ENCODE data around the gene LAMTOR3. TPM values are rescaled to one million over a fixed set of nuclear protein-coding genes. Genes with fewer than 3 reads are reported as not detected.

Gene LAMTOR3
- total RNA-seq, 6 experiments from 2014 or later, result 14.7 to 24.6 (median 18.9) TPM

DNA sequence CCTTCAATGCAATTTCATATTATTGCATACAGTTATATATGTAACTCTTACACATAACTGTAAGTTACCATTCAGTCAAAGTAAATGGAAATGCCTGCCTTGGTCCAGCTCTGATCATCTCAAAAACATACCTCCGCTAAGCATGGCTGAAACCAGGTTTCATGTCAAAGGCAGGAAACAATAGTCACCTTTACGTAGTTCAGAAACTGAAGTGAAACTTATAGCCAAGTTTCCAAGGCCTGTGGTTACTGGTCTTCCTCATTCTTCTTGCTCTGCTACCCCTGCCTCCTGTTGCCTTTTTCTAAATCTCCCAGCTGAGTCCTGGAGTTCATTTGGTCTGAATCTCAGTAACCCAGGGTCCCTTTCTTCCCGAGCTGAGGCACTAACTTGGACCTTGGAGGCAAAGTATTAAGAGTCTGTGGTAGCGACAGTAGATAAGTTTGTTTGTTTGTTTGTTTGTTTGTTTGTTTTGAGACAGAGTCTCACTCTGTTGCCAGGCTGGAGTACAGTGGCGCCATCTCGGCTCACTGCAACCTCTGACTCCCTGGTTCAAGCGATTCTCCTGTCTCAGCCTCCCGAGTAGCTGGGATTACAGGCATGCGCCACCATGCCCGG is 46.8 kb downstream of the LAMTOR3 start:
- no peak for DNase-seq
- no peaks in the 10 kb centered on the region for H3K27me3 ChIP-seq
- WGBS (ENCODE audit: insufficient coverage, low coverage, low lambda C conversion rate, missing lambda C conversion rate), result 79% methylated on average over 8 of the region's 10 CpGs
- ATAC-seq, result peak in 2 of 4 donors; percentile 27 to 42
- intact Hi-C loops (cut with DNase I), result no loop called here
- TF ChIP-seq, protein P1, sequence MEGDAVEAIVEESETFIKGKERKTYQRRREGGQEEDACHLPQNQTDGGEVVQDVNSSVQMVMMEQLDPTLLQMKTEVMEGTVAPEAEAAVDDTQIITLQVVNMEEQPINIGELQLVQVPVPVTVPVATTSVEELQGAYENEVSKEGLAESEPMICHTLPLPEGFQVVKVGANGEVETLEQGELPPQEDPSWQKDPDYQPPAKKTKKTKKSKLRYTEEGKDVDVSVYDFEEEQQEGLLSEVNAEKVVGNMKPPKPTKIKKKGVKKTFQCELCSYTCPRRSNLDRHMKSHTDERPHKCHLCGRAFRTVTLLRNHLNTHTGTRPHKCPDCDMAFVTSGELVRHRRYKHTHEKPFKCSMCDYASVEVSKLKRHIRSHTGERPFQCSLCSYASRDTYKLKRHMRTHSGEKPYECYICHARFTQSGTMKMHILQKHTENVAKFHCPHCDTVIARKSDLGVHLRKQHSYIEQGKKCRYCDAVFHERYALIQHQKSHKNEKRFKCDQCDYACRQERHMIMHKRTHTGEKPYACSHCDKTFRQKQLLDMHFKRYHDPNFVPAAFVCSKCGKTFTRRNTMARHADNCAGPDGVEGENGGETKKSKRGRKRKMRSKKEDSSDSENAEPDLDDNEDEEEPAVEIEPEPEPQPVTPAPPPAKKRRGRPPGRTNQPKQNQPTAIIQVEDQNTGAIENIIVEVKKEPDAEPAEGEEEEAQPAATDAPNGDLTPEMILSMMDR (IDR thresholded peaks at IDR 0.05), result no peak
- no peak for TF ChIP-seq POLR2A (IDR thresholded peaks at IDR 0.05)
- H3K36me3 ChIP-seq, result no peaks in the 10 kb centered on the region
- H3K4me1 ChIP-seq, result no peaks in the 10 kb centered on the region
- no peaks in the 10 kb centered on the region for H3K9me3 ChIP-seq
- no peak overlapping the region for H3K4me3 ChIP-seq
- no peak overlapping the region for H3K27ac ChIP-seq

DNA sequence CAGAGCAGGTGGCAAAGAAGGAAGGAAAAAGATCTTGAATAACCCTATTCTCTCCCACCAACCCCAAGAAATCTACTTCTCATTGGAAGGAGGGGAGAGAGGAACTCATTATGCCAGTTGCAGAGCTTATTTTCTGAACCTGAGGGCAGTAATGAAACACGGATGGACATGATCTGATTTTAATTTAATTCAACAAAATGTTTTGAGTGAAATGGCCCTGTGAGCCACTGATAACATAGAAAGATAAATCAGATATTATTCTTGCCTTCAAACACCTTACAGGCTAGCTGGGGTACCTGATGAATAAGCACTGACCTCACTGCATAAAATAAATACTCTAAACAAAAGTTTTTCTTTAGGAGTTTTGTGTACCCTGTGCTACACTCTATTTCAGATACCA is 47.3 kb downstream of the LAMTOR3 start:
- H3K27me3 ChIP-seq, result no peaks in the 10 kb centered on the region
- no peaks in the 10 kb centered on the region for H3K9me3 ChIP-seq
- ATAC-seq (no peak), DNase-seq (no peak)
- intact Hi-C loops (cut with DNase I), result no loop called here
- WGBS (ENCODE audit: insufficient coverage, low coverage, low lambda C conversion rate, missing lambda C conversion rate), result 57% methylated on average over 1 of the region's 1 CpG
- H3K36me3 ChIP-seq, result no peaks in the 10 kb centered on the region
- no peaks in the 10 kb centered on the region for H3K4me1 ChIP-seq
- no peak for TF ChIP-seq POLR2A (IDR thresholded peaks at IDR 0.05)
- TF ChIP-seq, protein P1 (IDR thresholded peaks at IDR 0.05), result no peak
- H3K4me3 ChIP-seq, result no peak overlapping the region
- H3K27ac ChIP-seq, result no peak overlapping the region

DNA sequence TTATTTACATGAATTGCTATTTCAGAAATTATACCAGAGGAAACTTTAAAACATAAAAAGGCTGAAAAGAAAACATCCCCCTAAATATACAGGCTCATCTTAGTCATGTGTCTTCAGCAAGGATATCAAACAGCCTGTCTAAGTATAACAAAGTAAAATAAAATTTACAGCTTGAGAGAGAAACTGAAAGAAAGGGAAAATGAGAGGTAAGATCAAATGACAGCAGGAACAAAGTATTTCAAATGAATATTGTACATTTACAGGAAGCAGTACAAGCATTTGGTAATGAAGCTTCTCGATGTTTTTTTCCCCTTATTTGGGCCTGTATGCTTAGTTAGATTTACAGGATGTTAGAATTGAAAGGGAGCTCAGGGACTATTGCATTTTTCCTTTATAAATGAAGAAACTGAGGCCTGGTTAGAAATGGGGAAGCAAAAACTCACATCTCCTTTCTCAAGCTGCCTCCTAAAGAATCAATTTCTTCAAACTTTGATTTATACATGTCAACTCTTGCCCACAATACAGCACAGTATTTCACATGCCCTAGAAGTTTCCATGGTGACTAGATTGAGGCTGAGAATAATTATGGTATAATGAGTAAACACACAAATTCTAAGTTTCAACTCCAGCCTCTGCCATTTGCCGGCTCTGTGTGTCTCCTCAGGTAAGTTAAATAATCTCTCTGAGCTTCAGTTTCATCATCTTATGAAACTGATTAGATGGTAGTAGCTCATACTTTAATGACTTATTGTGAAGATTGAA is 48.3 kb downstream of the LAMTOR3 start:
- intact Hi-C loops (cut with DNase I), result no loop called here
- ATAC-seq (no peak), DNase-seq (no peak)
- TF ChIP-seq, protein P1 (IDR thresholded peaks at IDR 0.05), result no peak
- TF ChIP-seq POLR2A (IDR thresholded peaks at IDR 0.05), result no peak
- Histone ChIP-seq H3K36me3 (no peaks in the 10 kb centered on the region), H3K9me3 (no peaks in the 10 kb centered on the region), H3K4me1 (no peaks in the 10 kb centered on the region), H3K27me3 (no peaks in the 10 kb centered on the region), H3K4me3 (no peak overlapping the region), H3K27ac (no peak overlapping the region)
- 65% methylated on average over 2 of the region's 2 CpGs for WGBS (ENCODE audit: insufficient coverage, low coverage, low lambda C conversion rate, missing lambda C conversion rate)

DNA sequence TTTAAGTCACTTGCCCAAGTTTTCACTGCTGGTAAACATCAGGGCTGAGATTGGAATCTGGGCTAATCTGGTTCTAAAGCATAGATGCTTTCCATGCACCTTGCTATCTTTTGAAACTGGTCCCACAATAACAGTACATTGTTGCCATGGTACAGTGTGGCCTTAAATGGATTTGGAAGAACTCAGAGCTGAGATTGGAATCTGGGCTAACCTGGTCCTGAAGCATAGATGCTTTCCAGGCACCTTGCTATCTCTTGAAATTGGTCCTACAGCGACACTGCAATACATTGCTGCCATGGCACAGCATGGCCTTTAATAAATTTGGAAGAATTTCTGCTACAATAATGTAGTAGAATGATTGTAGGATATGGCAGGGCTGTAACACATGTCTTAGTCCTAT is 49.0 kb downstream of the LAMTOR3 start:
- no peak for ATAC-seq
- no peaks in the 10 kb centered on the region for H3K27me3 ChIP-seq
- TF ChIP-seq, protein P1 (IDR thresholded peaks at IDR 0.05), result no peak
- no peak for TF ChIP-seq POLR2A (IDR thresholded peaks at IDR 0.05)
- H3K4me3 ChIP-seq, result no peak overlapping the region
- WGBS (ENCODE audit: insufficient coverage, low coverage, low lambda C conversion rate, missing lambda C conversion rate), result no CpG with 5 or more reads among the region's 1 CpG
- H3K27ac ChIP-seq, result no peak overlapping the region
- no peaks in the 10 kb centered on the region for H3K4me1 ChIP-seq
- no peaks in the 10 kb centered on the region for H3K36me3 ChIP-seq
- H3K9me3 ChIP-seq, result no peaks in the 10 kb centered on the region
- no peak for DNase-seq
- intact Hi-C loops (cut with DNase I), result no loop called here

Measured in right lobe of liver (tissue), 6 donors.